GM23338 (cell line): ENCODE data around the gene APH1B. TPM values are rescaled to one million over a fixed set of nuclear protein-coding genes. Genes with fewer than 3 reads are reported as not detected.

Experiments used
- ATAC-seq: fragments of 200-7000 bp; cut with Tn5 transposase; 3 replicates; pipeline ENCODE4 v1.9.1; 2020
- DNase-seq: peaks from one replicate; pipeline ENCODE4 v3.0.0-alpha.2; 2015; ENCODE audit warnings: low spot score
- H2AFZ ChIP-seq: fragments of 200-600 bp; sonication (generic); 2 replicates; pipeline ENCODE4 v1.8.0; 2016; ENCODE audit warnings: antibody characterized with exemption, mild to moderate bottlenecking, moderate library complexity
- H3F3A ChIP-seq: fragments of 200-600 bp; sonication (generic); replicated peaks from 2 replicates; pipeline ENCODE4 v1.8.0; 2017; ENCODE audit warnings: antibody characterized with exemption, mixed run types, low read depth
- H3K27ac ChIP-seq: fragments of 200-600 bp; sonication (generic); 2 replicates; pipeline ENCODE4 v1.6.1; 2016; ENCODE audit warnings: low read depth
- H3K27me3 ChIP-seq: fragments of 200-600 bp; sonication (generic); 2 replicates; pipeline ENCODE4 v1.8.0; 2016; ENCODE audit warnings: mild to moderate bottlenecking, mixed run types, moderate library complexity; ENCODE audit not compliant: insufficient read depth
- H3K36me3 ChIP-seq: fragments of 200-600 bp; sonication (generic); 2 replicates; pipeline ENCODE4 v1.8.0; 2016; ENCODE audit warnings: mild to moderate bottlenecking; ENCODE audit not compliant: insufficient read depth
- H3K4me1 ChIP-seq: fragments of 200-600 bp; sonication (generic); 2 replicates; pipeline ENCODE4 v1.8.0; 2016; ENCODE audit warnings: mild to moderate bottlenecking, moderate library complexity; ENCODE audit not compliant: insufficient read depth
- H3K4me2 ChIP-seq: fragments of 200-600 bp; sonication (generic); 2 replicates; pipeline ENCODE4 v1.7.1; 2017; ENCODE audit warnings: mixed run types
- H3K4me3 ChIP-seq: fragments of 200-600 bp; sonication (generic); 2 replicates; pipeline ENCODE4 v1.6.1; 2016; ENCODE audit warnings: mixed run types
- H3K79me2 ChIP-seq: fragments of 200-600 bp; sonication (generic); replicated peaks from 2 replicates; pipeline ENCODE4 v1.8.0; 2017; ENCODE audit warnings: mild to moderate bottlenecking; ENCODE audit not compliant: insufficient read depth
- H3K9me2 ChIP-seq: fragments of 200-600 bp; sonication (generic); 2 replicates; pipeline ENCODE4 v1.8.0; 2017; ENCODE audit not compliant: insufficient read depth
- H4K20me1 ChIP-seq: fragments of 200-600 bp; sonication (generic); replicated peaks from 2 replicates; pipeline ENCODE4 v1.8.0; 2017; ENCODE audit warnings: mild to moderate bottlenecking; ENCODE audit not compliant: insufficient read depth
- H3K27ac Mint-ChIP-seq: 2 replicates; pipeline ENCODE4 v1.8.0; 2020; ENCODE audit warnings: inconsistent platforms, mild to moderate bottlenecking, moderate library complexity, mixed read lengths
- H3K27me3 Mint-ChIP-seq: 3 replicates; pipeline ENCODE4 v1.8.0; 2022; ENCODE audit warnings: low read depth, mild to moderate bottlenecking, moderate library complexity, mixed read lengths, inconsistent platforms; ENCODE audit not compliant: insufficient read depth, poor library complexity
- H3K36me3 Mint-ChIP-seq: 3 replicates; pipeline ENCODE4 v1.8.0; 2021; ENCODE audit warnings: low read depth, mild to moderate bottlenecking, inconsistent platforms, moderate library complexity, mixed read lengths
- H3K4me1 Mint-ChIP-seq: 3 replicates; pipeline ENCODE4 v1.8.0; 2020; ENCODE audit warnings: mild to moderate bottlenecking, inconsistent platforms, mixed read lengths
- H3K4me3 Mint-ChIP-seq: 3 replicates; pipeline ENCODE4 v1.8.0; 2021; ENCODE audit warnings: moderate library complexity, mild to moderate bottlenecking, inconsistent platforms, mixed read lengths
- H3K9me3 Mint-ChIP-seq: 3 replicates; pipeline ENCODE4 v1.8.0; 2020; ENCODE audit warnings: moderate library complexity, mild to moderate bottlenecking, inconsistent platforms, mixed read lengths
- CREB1 ChIP-seq: fragments of 250-450 bp; sonication (Bioruptor Pico); IDR thresholded peaks from 2 replicates; pipeline ENCODE4 v1.5.0; 2020; ENCODE audit warnings: low read depth, mild to moderate bottlenecking, moderate library complexity
- CTCF ChIP-seq, 2 experiments: fragments of 200-600 bp in 1 of 2; sonication (generic) in 1 of 2; conservative IDR thresholded peaks; 2 replicates each; pipeline versions ENCODE4 v1.5.1 to v1.6.1; 2016 to 2017; ENCODE audit warnings: antibody characterized with exemption in 2 of 2, low read depth in 2 of 2, mild to moderate bottlenecking in 2 of 2, moderate library complexity in 1 of 2
- ETS1 ChIP-seq: IDR thresholded peaks from 2 replicates; pipeline ENCODE4 v1.6.1; 2016; ENCODE audit warnings: antibody characterized with exemption
- EZH2 ChIP-seq: fragments of 200-600 bp; sonication (generic); IDR thresholded peaks from one replicate; pipeline ENCODE4 v1.8.0; 2017; ENCODE audit warnings: antibody characterized with exemption, mild to moderate bottlenecking, low read depth; ENCODE audit not compliant: unreplicated experiment
- EZH2phosphoT487 ChIP-seq: fragments of 200-600 bp; sonication (generic); IDR thresholded peaks from one replicate; pipeline ENCODE4 v1.8.1; 2018; ENCODE audit warnings: antibody characterized with exemption; ENCODE audit not compliant: unreplicated experiment
- JUNB ChIP-seq: IDR thresholded peaks from one replicate; pipeline ENCODE4 v1.6.1; 2016; ENCODE audit warnings: antibody characterized with exemption; ENCODE audit not compliant: unreplicated experiment
- NANOG ChIP-seq: IDR thresholded peaks from 2 replicates; pipeline ENCODE4 v1.6.1; 2016; ENCODE audit warnings: antibody characterized with exemption, borderline replicate concordance
- POLR2AphosphoS5 ChIP-seq: IDR thresholded peaks from 2 replicates; pipeline ENCODE4 v1.6.1; 2016; ENCODE audit warnings: antibody characterized with exemption, low read depth
- REST ChIP-seq: IDR thresholded peaks from one replicate; pipeline ENCODE4 v1.6.1; 2018; ENCODE audit warnings: antibody characterized with exemption; ENCODE audit not compliant: unreplicated experiment
- STAT1 ChIP-seq: IDR thresholded peaks from one replicate; pipeline ENCODE4 v1.6.1; 2016; ENCODE audit warnings: antibody characterized with exemption; ENCODE audit not compliant: unreplicated experiment
- ZNF114 ChIP-seq: fragments of 250-450 bp; sonication (Bioruptor Pico); IDR thresholded peaks from 2 replicates; pipeline ENCODE4 v1.5.0; 2020; ENCODE audit warnings: mild to moderate bottlenecking, moderate library complexity
- ZNF331 ChIP-seq: fragments of 250-450 bp; sonication (Bioruptor Pico); IDR thresholded peaks from 2 replicates; pipeline ENCODE4 v1.5.0; 2020; ENCODE audit warnings: low read depth, mild to moderate bottlenecking, moderate library complexity
- ZNF462 ChIP-seq: fragments of 250-450 bp; sonication (Bioruptor Pico); IDR thresholded peaks from 2 replicates; pipeline ENCODE4 v1.5.0; 2020; ENCODE audit warnings: mild to moderate bottlenecking, moderate library complexity
- polyA plus RNA-seq: library from polyadenylated mRNA; unstranded; fragments of >200 nt; fragmentation: Nextera tagmentation; extraction: Ambion mirVana; gene quantifications from 2 replicates; pipeline ENCODE4 v1.2.1, GENCODE V29; 2016
- total RNA-seq: library from RNA; depleted of rRNA; stranded (reverse); fragments of >200 nt; shearing (Covaris generic); gene quantifications from 2 replicates; pipeline ENCODE4 v1.2.3, GENCODE V29; 2014

The APH1B gene
- total and polyA plus RNA-seq, 2 experiments from 2014 or later = 14.3 to 24.4 TPM

- Histone ChIP-seq H2AFZ (no peak overlapping the region), H3K9me2 (peaks cover 4% of the 10 kb centered on the region; the same call in 1 of the 2 replicates), H4K20me1 (no peaks in the 10 kb centered on the region), H3K27ac (no peak overlapping the region), H3K4me3 (peak overlapping the region; percentile 6; the same call in 1 of the 2 replicates), H3K27me3 (no peaks in the 10 kb centered on the region), H3F3A (no peaks in the 10 kb centered on the region), H3K4me1 (peaks cover 27% of the 10 kb centered on the region), H3K79me2 (no peaks in the 10 kb centered on the region), H3K4me2 (peak overlapping the region; percentile 28; the same call in 1 of the 2 replicates), H3K36me3 (no peaks in the 10 kb centered on the region)
- Mint-ChIP-seq H3K4me3 (no peak overlapping the region; the same call in 2 of the 3 replicates), H3K4me1 (peaks cover 46% of the 10 kb centered on the region), H3K27ac (no peak overlapping the region), H3K36me3 (no peaks in the 10 kb centered on the region; the same call in 2 of the 3 replicates), H3K27me3 (peaks cover 2% of the 10 kb centered on the region), H3K9me3 (no peaks in the 10 kb centered on the region)
- ATAC-seq (peak; percentile 42), DNase-seq (no peak)
- no peak for TF ChIP-seq ZNF331
- no peak for TF ChIP-seq JUNB
- TF ChIP-seq CTCF (conservative IDR thresholded peaks at IDR 0.05; ENCODE audit: low read depth in 2 of 2) = no peak
- no peak for TF ChIP-seq ZNF114
- TF ChIP-seq ETS1 = no peak
- no peak for TF ChIP-seq REST
- TF ChIP-seq EZH2phosphoT487 = no peak
- no peak for TF ChIP-seq NANOG
- TF ChIP-seq STAT1 = no peak
- no peak for TF ChIP-seq CREB1 (CRISPR knock-in tag)
- no peak for TF ChIP-seq ZNF462 (CRISPR knock-in tag)
- TF ChIP-seq EZH2 = no peak
- no peak for TF ChIP-seq POLR2AphosphoS5
Measured at GRCh38 chr15:63339006-63339766, 61.8 kb downstream of the APH1B start.
